HCT116 (cell line): ENCODE results near the gene FREM1.

ENCODE experiments used
- CTCF ChIP-seq, 3 experiments: fragments of 200-600 bp in 1 of 3; sonication (generic) in 1 of 3; IDR thresholded peaks in 2 of 3; conservative IDR thresholded peaks in 1 of 3; 2 replicates each; pipeline ENCODE4 v1.5.1; 2012 to 2017; ENCODE audit warnings: low read depth in 2 of 3, low read length in 2 of 3, antibody characterized with exemption in 1 of 3, borderline replicate concordance in 1 of 3, control low read depth in 1 of 3, mild to moderate bottlenecking in 1 of 3, mixed read lengths in 1 of 3, mixed run types in 1 of 3, moderate library complexity in 1 of 3; ENCODE audit not compliant: insufficient read depth in 1 of 3
- POLR2A ChIP-seq: IDR thresholded peaks from 2 replicates; pipeline ENCODE4 v1.7.0; 2011; ENCODE audit warnings: borderline replicate concordance; ENCODE audit not compliant: insufficient read depth, insufficient read length; ENCODE audit errors: extremely low read depth

- TF ChIP-seq POLR2A (no peak), CTCF (IDR thresholded peaks at IDR 0.05 in 2 of 3, conservative IDR thresholded peaks at IDR 0.05 in 1 of 3; ENCODE audit: borderline replicate concordance in 1 of 3, insufficient read depth in 1 of 3, low read depth in 2 of 3, low read length in 2 of 3) (no peak)
Measured at GRCh38 chr9:14882090-14882489, 28.1 kb downstream of the FREM1 start.
